Measurements from ENCODE around the gene B4GALNT4. TPM values are rescaled to one million over a fixed set of nuclear protein-coding genes. Genes with fewer than 3 reads are reported as not detected.

The B4GALNT4 gene
- total and polyA plus RNA-seq, 2 donors from 2014 or later = 0.82 to 1.4 TPM

DNA sequence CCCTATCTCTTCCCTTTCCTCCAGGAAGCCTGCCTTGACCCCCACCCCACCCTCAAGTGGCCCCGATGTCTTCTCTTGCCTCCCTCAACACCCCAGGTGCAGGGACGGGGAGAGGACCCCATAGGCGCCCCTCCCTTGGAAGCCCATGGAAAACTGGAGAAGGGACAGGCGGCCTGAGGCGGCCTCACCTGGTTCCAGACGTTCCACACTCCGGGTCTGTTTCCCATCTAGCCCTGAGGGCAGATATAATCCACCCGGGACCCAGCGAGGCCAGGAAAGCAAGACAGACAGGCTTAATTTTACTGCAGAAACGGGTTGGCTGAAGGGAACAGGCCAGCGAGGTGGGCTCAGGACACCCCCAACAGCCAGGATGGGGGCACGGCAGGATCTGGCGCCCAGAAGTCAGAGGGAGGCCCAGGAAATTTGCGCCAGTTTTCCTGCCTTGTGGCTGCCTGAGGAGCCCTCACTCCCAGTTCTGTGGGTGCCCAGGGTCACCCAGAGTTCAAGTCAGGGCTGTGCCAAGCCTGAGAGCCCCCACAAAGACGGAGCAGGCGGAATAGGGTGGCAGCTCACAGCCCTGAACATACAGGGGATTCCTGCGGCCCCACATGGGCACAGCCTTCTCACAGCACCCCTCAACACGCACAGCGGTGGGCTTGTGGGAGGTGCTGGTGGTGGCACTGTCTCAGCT lies 48.5 kb downstream of the B4GALNT4 start:
- H3K4me1 ChIP-seq (ENCODE audit: control insufficient read depth in 2 of 3, insufficient read depth in 2 of 3, low read depth in 1 of 3, low read length in 3 of 3) = peaks cover 0 to 27% (median 6%) of the 10 kb centered on the region in 3 donors
- peak overlapping the region in 1 of 2 donors; percentile 37 for H3K27ac ChIP-seq (ENCODE audit: low read depth in 2 of 2, low read length in 2 of 2)
- no peak for DNase-seq
- peak overlapping the region in 1 of 3 donors; percentile 64 for H3K4me3 ChIP-seq (ENCODE audit: low read length in 3 of 3)
- TF ChIP-seq, protein P1, sequence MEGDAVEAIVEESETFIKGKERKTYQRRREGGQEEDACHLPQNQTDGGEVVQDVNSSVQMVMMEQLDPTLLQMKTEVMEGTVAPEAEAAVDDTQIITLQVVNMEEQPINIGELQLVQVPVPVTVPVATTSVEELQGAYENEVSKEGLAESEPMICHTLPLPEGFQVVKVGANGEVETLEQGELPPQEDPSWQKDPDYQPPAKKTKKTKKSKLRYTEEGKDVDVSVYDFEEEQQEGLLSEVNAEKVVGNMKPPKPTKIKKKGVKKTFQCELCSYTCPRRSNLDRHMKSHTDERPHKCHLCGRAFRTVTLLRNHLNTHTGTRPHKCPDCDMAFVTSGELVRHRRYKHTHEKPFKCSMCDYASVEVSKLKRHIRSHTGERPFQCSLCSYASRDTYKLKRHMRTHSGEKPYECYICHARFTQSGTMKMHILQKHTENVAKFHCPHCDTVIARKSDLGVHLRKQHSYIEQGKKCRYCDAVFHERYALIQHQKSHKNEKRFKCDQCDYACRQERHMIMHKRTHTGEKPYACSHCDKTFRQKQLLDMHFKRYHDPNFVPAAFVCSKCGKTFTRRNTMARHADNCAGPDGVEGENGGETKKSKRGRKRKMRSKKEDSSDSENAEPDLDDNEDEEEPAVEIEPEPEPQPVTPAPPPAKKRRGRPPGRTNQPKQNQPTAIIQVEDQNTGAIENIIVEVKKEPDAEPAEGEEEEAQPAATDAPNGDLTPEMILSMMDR (IDR thresholded peaks at IDR 0.05; ENCODE audit: borderline replicate concordance, extremely low read depth, insufficient read depth) = no peak
- H3K36me3 ChIP-seq (ENCODE audit: control insufficient read depth in 2 of 3, insufficient read depth in 3 of 3, low read length in 3 of 3) = no peaks in the 10 kb centered on the region
- no peaks in the 10 kb centered on the region for H3K27me3 ChIP-seq (ENCODE audit: control insufficient read depth, insufficient read depth, low read length)
- no peak for FAIRE-seq
- intact Hi-C loops (cut with DNase I) = no loop called here
- peak overlapping the region in 1 of 3 donors; percentile 51 for H3K9ac ChIP-seq (ENCODE audit: low read length in 3 of 3)
- no peaks in the 10 kb centered on the region for H3K9me3 ChIP-seq (ENCODE audit: control insufficient read depth in 2 of 3, insufficient read depth in 1 of 3, low read length in 3 of 3)

DNA sequence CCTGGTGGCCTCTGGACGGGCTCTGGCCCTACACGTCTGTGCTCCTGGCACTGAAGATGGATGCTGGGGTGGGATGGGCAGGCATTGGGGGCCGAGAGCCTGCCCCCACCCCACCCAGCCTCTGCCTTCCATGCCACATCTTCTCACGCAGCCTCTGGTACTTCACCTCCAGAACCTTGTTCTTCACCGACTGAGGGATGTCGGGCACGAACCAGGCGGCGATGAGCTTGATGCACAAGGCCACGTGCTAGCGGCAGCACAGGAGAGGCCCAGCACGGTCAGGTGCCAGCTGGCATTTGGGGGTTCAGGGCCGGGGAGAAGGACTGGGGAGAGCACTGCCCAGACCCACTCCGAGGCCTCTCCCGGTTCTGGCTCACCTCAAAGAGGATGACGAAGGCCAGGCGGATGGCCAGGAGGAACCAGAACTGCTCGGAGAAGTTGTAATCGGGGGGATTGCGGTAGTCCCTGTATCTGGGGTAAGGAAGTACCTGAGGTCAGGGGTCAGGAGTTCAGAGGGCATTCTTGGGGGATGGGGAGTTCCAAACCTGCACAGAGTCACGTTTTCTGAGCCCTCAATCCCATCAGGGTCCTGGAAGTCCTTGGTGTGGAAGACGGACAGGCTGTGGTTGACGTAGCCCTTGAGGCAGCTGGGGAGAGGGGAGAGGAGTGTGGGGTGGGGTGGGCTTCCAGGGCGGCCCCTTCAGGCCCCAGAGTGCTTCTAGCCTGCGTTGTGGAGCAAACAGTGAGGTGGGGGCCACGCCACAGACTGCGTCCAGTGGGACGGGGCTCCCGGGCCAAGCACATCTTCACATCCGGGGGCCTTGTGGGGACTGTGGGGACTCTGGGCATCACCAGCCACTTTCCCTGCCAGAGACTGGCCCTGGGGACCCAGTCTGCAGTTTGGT lies 49.3 kb downstream of the B4GALNT4 start:
- Histone ChIP-seq H3K9ac (ENCODE audit: low read length in 3 of 3) (no peak overlapping the region), H3K36me3 (ENCODE audit: control insufficient read depth in 2 of 3, insufficient read depth in 3 of 3, low read length in 3 of 3) (no peaks in the 10 kb centered on the region), H3K9me3 (ENCODE audit: control insufficient read depth in 2 of 3, insufficient read depth in 1 of 3, low read length in 3 of 3) (no peaks in the 10 kb centered on the region), H3K27me3 (ENCODE audit: control insufficient read depth, insufficient read depth, low read length) (no peaks in the 10 kb centered on the region), H3K4me3 (ENCODE audit: low read length in 3 of 3) (no peak overlapping the region), H3K4me1 (ENCODE audit: control insufficient read depth in 2 of 3, insufficient read depth in 2 of 3, low read depth in 1 of 3, low read length in 3 of 3) (peaks cover 0 to 20% (median 6%) of the 10 kb centered on the region in 3 donors), H3K27ac (ENCODE audit: low read depth in 2 of 2, low read length in 2 of 2) (no peak overlapping the region)
- FAIRE-seq (no peak), DNase-seq (no peak)
- TF ChIP-seq, protein P1 (IDR thresholded peaks at IDR 0.05; ENCODE audit: borderline replicate concordance, extremely low read depth, insufficient read depth) = no peak
- intact Hi-C loops (cut with DNase I) = no loop called here

DNA sequence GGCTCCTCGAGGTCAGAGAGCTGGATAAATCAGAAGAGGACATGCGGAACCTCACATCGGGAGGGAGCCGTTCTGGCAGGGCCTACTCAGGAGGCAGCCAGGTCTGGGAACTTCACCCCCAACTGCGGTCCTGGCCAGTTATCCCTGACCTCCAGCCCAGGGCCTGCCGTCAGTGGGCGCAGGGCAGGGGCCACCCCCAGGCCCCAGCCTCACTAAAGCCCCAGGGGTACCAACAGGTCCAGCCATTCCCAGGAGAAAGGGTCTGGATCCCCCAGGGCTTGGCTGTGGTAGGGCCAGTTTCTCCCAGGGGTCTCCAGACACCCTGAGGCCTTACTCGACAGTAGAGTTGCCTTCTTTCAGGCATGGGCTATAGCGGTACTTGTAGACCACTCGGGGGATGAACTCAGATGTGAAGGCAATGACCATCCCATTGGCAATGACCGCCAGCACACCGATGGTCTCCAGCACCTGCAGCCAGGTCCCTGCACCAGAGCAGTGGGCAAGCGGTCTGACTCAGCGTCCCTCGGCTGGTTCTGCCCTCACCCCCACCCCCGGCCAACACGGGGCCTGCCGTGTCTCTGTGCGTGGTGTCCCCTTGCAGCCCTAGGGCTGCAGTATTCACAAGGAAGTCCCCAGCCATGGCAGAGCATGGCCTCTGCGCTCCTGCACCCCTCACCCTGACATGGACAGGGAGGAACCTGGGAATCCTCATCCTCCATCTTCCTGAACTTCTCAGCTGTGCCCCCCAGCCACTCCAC lies 50.1 kb downstream of the B4GALNT4 start:
- intact Hi-C loops (cut with DNase I) = no loop called here
- no peaks in the 10 kb centered on the region for H3K36me3 ChIP-seq (ENCODE audit: control insufficient read depth in 2 of 3, insufficient read depth in 3 of 3, low read length in 3 of 3)
- FAIRE-seq (no peak), DNase-seq (no peak)
- TF ChIP-seq, protein P1 (IDR thresholded peaks at IDR 0.05; ENCODE audit: borderline replicate concordance, extremely low read depth, insufficient read depth) = no peak
- H3K4me1 ChIP-seq (ENCODE audit: control insufficient read depth in 2 of 3, insufficient read depth in 2 of 3, low read depth in 1 of 3, low read length in 3 of 3) = peaks cover 0 to 18% (median 6%) of the 10 kb centered on the region in 3 donors
- no peaks in the 10 kb centered on the region for H3K27me3 ChIP-seq (ENCODE audit: control insufficient read depth, insufficient read depth, low read length)
- no peaks in the 10 kb centered on the region for H3K9me3 ChIP-seq (ENCODE audit: control insufficient read depth in 2 of 3, insufficient read depth in 1 of 3, low read length in 3 of 3)
- H3K4me3 ChIP-seq (ENCODE audit: low read length in 3 of 3) = no peak overlapping the region
- no peak overlapping the region for H3K9ac ChIP-seq (ENCODE audit: low read length in 3 of 3)
- no peak overlapping the region for H3K27ac ChIP-seq (ENCODE audit: low read depth in 2 of 2, low read length in 2 of 2)
